H1 (cell line): ENCODE measurements around the gene EML4. TPM values are rescaled to one million over a fixed set of nuclear protein-coding genes. Genes with fewer than 3 reads are reported as not detected.

Experiments used
- CTCF ChIA-PET: fragments of 300-600 bp; sonication (Branson Sonifier 250); formaldehyde crosslinking; loops from one replicate; lab custom pipeline; 2021; ENCODE audit not compliant: partially characterized antibody; lab: Charles Lee
- POLR2A ChIA-PET: fragments of 300-600 bp; sonication (Branson Sonifier 250); formaldehyde crosslinking; loops from one replicate; lab custom pipeline; 2021; ENCODE audit warnings: inconsistent platforms; ENCODE audit not compliant: partially characterized antibody; lab: Charles Lee
- DNase-seq, 2 experiments: peaks; one replicate each; pipeline versions ENCODE4 v3.0.0 to v3.0.0-alpha.2; 2010 to 2022; ENCODE audit warnings: low spot score in 2 of 2, low read depth in 1 of 2, mixed read lengths in 1 of 2
- FAIRE-seq: peaks from 2 replicates; lab custom pipeline; 2011; peaks lifted over from hg19 to GRCh38; lab: Jason Lieb, UNC
- H2AFZ ChIP-seq: 2 replicates; pipeline ENCODE4 v1.8.1; 2012; ENCODE audit warnings: low read length, inconsistent platforms
- H2AK5ac ChIP-seq: 2 replicates; pipeline ENCODE4 v1.6.1; 2013; ENCODE audit warnings: low read depth, low read length
- H2BK120ac ChIP-seq: replicated peaks from 2 replicates; pipeline ENCODE3; 2013; ENCODE audit warnings: low read depth, low read length, inconsistent platforms
- H2BK12ac ChIP-seq: 2 replicates; pipeline ENCODE4 v1.6.1; 2013; ENCODE audit warnings: low read depth, low read length
- H2BK15ac ChIP-seq: 2 replicates; pipeline ENCODE4 v1.6.1; 2013; ENCODE audit warnings: low read length
- H2BK20ac ChIP-seq: 2 replicates; pipeline ENCODE4 v1.6.1; 2013; ENCODE audit warnings: low read length
- H2BK5ac ChIP-seq: 2 replicates; pipeline ENCODE4 v1.6.1; 2013; ENCODE audit warnings: low read depth, low read length
- H3K14ac ChIP-seq: 2 replicates; pipeline ENCODE4 v1.6.1; 2013; ENCODE audit warnings: inconsistent platforms; ENCODE audit not compliant: insufficient read length
- H3K18ac ChIP-seq: 2 replicates; pipeline ENCODE4 v1.6.1; 2013; ENCODE audit warnings: low read length; ENCODE audit errors: extremely low read depth
- H3K23ac ChIP-seq: 2 replicates; pipeline ENCODE4 v1.6.1; 2013; ENCODE audit warnings: inconsistent platforms; ENCODE audit not compliant: insufficient read length
- H3K23me2 ChIP-seq: 2 replicates; pipeline ENCODE4 v1.6.1; 2013; ENCODE audit warnings: low read depth, low read length
- H3K27ac ChIP-seq: 2 replicates; pipeline ENCODE4 v1.6.1; 2011; ENCODE audit warnings: low read depth, low read length, inconsistent platforms
- H3K27me3 ChIP-seq, 4 experiments: replicated peaks in 1 of 4; 1 replicate in 1 of 4; 2 replicates in 3 of 4; pipeline versions ENCODE4 v1.6.1 to v1.8.1; 2011 to 2013; ENCODE audit warnings: low read length in 3 of 4, mild to moderate bottlenecking in 3 of 4, inconsistent platforms in 2 of 4, mixed read lengths in 2 of 4, moderate library complexity in 1 of 4; ENCODE audit not compliant: control insufficient read depth in 3 of 4, insufficient read depth in 3 of 4; ENCODE audit errors: extremely low read depth in 1 of 4
- H3K36me3 ChIP-seq, 4 experiments: 2 replicates each; pipeline versions ENCODE4 v1.6.1 to v1.8.1; 2011 to 2013; ENCODE audit warnings: mild to moderate bottlenecking in 4 of 4, low read length in 3 of 4, moderate library complexity in 2 of 4, control low read depth in 1 of 4, inconsistent platforms in 1 of 4; ENCODE audit not compliant: insufficient read depth in 4 of 4, control insufficient read depth in 2 of 4
- H3K4ac ChIP-seq: replicated peaks from 2 replicates; pipeline ENCODE3; 2013; ENCODE audit warnings: low read length, low read depth, mixed read lengths, inconsistent platforms; ENCODE audit not compliant: insufficient read length
- H3K4me1 ChIP-seq, 4 experiments: replicated peaks in 1 of 4; 1 replicate in 1 of 4; 2 replicates in 3 of 4; pipeline versions ENCODE4 v1.6.1 to v1.8.1; 2011 to 2013; ENCODE audit warnings: low read length in 3 of 4, inconsistent platforms in 2 of 4, mixed read lengths in 1 of 4; ENCODE audit not compliant: insufficient read depth in 4 of 4, control insufficient read depth in 3 of 4
- H3K4me2 ChIP-seq, 2 experiments: 2 replicates each; pipeline versions ENCODE4 v1.6.1 to v1.8.1; 2011 to 2013; ENCODE audit warnings: low read depth in 2 of 2, low read length in 2 of 2, control low read depth in 1 of 2, inconsistent platforms in 1 of 2, mild to moderate bottlenecking in 1 of 2; ENCODE audit not compliant: insufficient read depth in 1 of 2
- H3K4me3 ChIP-seq, 4 experiments: fragments of 200-600, 300-600 bp in 1 of 4; sonication (generic), shearing (Covaris generic), sonication (Bioruptor Twin) in 1 of 4; 2 replicates each; pipeline versions ENCODE4 v1.5.1 to v1.8.1; 2011 to 2016; ENCODE audit warnings: low read length in 4 of 4, low read depth in 3 of 4, control low read depth in 2 of 4, inconsistent platforms in 2 of 4, mild to moderate bottlenecking in 2 of 4, mixed read lengths in 1 of 4, moderate library complexity in 1 of 4; ENCODE audit not compliant: insufficient read depth in 2 of 4; ENCODE audit errors: extremely low read depth in 1 of 4
- H3K56ac ChIP-seq: replicated peaks from 2 replicates; pipeline ENCODE3; 2013; ENCODE audit warnings: low read depth, mild to moderate bottlenecking, mixed read lengths, low read length, inconsistent platforms; ENCODE audit not compliant: insufficient read length
- H3K79me1 ChIP-seq: 2 replicates; pipeline ENCODE4 v1.6.1; 2013; ENCODE audit warnings: low read depth, low read length, control low read depth
- H3K79me2 ChIP-seq, 2 experiments: 2 replicates each; pipeline versions ENCODE4 v1.6.1 to v1.8.1; 2012 to 2013; ENCODE audit warnings: low read length in 2 of 2, mild to moderate bottlenecking in 2 of 2, inconsistent platforms in 1 of 2; ENCODE audit not compliant: insufficient read depth in 2 of 2, control insufficient read depth in 1 of 2
- H3K9ac ChIP-seq, 4 experiments: replicated peaks in 1 of 4; 1 replicate in 1 of 4; 2 replicates in 3 of 4; pipeline versions ENCODE4 v1.6.1 to v1.8.1; 2011 to 2013; ENCODE audit warnings: low read depth in 3 of 4, low read length in 3 of 4, control low read depth in 2 of 4, mild to moderate bottlenecking in 2 of 4, moderate library complexity in 2 of 4, inconsistent platforms in 1 of 4; ENCODE audit errors: extremely low read depth in 1 of 4
- H3K9me3 ChIP-seq, 2 experiments: 2 replicates each; pipeline versions ENCODE4 v1.6.1 to v1.8.1; 2012 to 2013; ENCODE audit warnings: mild to moderate bottlenecking in 2 of 2, moderate library complexity in 2 of 2, control low read depth in 1 of 2, inconsistent platforms in 1 of 2, low read depth in 1 of 2, low read length in 1 of 2, mixed read lengths in 1 of 2; ENCODE audit not compliant: insufficient read depth in 2 of 2
- H4K20me1 ChIP-seq, 2 experiments: replicated peaks in 1 of 2; 2 replicates each; pipeline versions ENCODE3 to v1.8.1; 2011 to 2013; ENCODE audit warnings: inconsistent platforms in 2 of 2, low read length in 2 of 2, mild to moderate bottlenecking in 1 of 2; ENCODE audit not compliant: insufficient read depth in 2 of 2, control insufficient read depth in 1 of 2
- H4K5ac ChIP-seq: 2 replicates; pipeline ENCODE4 v1.6.1; 2013; ENCODE audit warnings: low read length, low read depth, mixed read lengths, inconsistent platforms; ENCODE audit not compliant: insufficient read length
- H4K8ac ChIP-seq: 2 replicates; pipeline ENCODE4 v1.8.0; 2013; ENCODE audit warnings: mild to moderate bottlenecking, moderate library complexity, low read length, inconsistent platforms; ENCODE audit not compliant: insufficient read depth; ENCODE audit errors: extremely low read depth
- H4K91ac ChIP-seq: replicated peaks from 2 replicates; pipeline ENCODE3; 2013; ENCODE audit warnings: low read length, mixed read lengths, inconsistent platforms; ENCODE audit not compliant: insufficient read length
- ASH2L ChIP-seq: fragments of 200-600, 300-600 bp; sonication (generic); IDR thresholded peaks from one replicate; pipeline ENCODE4 v1.7.1; 2017; ENCODE audit warnings: low read length
- CHD2 ChIP-seq: IDR thresholded peaks from 2 replicates; pipeline ENCODE4 v1.6.1; 2012; ENCODE audit warnings: low read length, improper control_type of control experiment
- EP300 ChIP-seq, 2 experiments: IDR thresholded peaks; 1 replicate in 1 of 2; 2 replicates in 1 of 2; pipeline ENCODE4 v1.6.1; 2011 to 2012; ENCODE audit warnings: low read depth in 2 of 2, low read length in 2 of 2, mild to moderate bottlenecking in 2 of 2, borderline replicate concordance in 1 of 2, inconsistent platforms in 1 of 2, moderate library complexity in 1 of 2
- GTF2F1 ChIP-seq: IDR thresholded peaks from 2 replicates; pipeline ENCODE4 v1.6.1; 2012; ENCODE audit warnings: low read depth, low read length, improper control_type of control experiment, borderline replicate concordance
- KDM1A ChIP-seq: fragments of 200-600, 300-600 bp; sonication (generic); IDR thresholded peaks from 2 replicates; pipeline ENCODE4 v1.7.1; 2016; ENCODE audit warnings: mild to moderate bottlenecking, low read length, borderline replicate concordance
- NRF1 ChIP-seq: IDR thresholded peaks from 2 replicates; pipeline ENCODE4 v1.6.1; 2011; ENCODE audit warnings: mild to moderate bottlenecking, low read depth, low read length, improper control_type of control experiment
- POU5F1 ChIP-seq: IDR thresholded peaks from 2 replicates; pipeline ENCODE4 v1.6.1; 2011; ENCODE audit warnings: low read depth, mild to moderate bottlenecking, low read length, moderate library complexity
- RBBP5 ChIP-seq: IDR thresholded peaks from 2 replicates; pipeline ENCODE4 v1.7.1; 2012; ENCODE audit warnings: low read depth, mild to moderate bottlenecking, inconsistent platforms, low read length, moderate library complexity, borderline replicate concordance
- SUZ12 ChIP-seq: fragments of 200-600 bp; sonication (generic); IDR thresholded peaks from 2 replicates; pipeline ENCODE4 v1.6.1; 2012; ENCODE audit warnings: mild to moderate bottlenecking, inconsistent platforms, low read length, moderate library complexity, mixed read lengths
- TAF1 ChIP-seq: IDR thresholded peaks from 2 replicates; pipeline ENCODE4 v1.6.1; 2011; ENCODE audit warnings: mild to moderate bottlenecking, low read depth, low read length
- TBP ChIP-seq: IDR thresholded peaks from 2 replicates; pipeline ENCODE4 v1.6.1; 2011; ENCODE audit warnings: low read depth, low read length, improper control_type of control experiment
- YY1 ChIP-seq: IDR thresholded peaks from 2 replicates; pipeline ENCODE4 v1.6.1; 2011; ENCODE audit warnings: low read depth, mild to moderate bottlenecking, low read length
- WGBS, 2 experiments: shearing (Covaris generic) in 1 of 2; methylation state at CpG; one replicate each; pipeline versions ENCODE4 v1.1.6 to v1.1.7; 2013 to 2015; ENCODE audit warnings: low lambda C conversion rate in 2 of 2, mixed read lengths in 2 of 2, inconsistent platforms in 1 of 2, low coverage in 1 of 2, missing lambda C conversion rate in 1 of 2; ENCODE audit not compliant: insufficient replicate concordance in 2 of 2, insufficient coverage in 1 of 2, insufficient read length in 1 of 2; ENCODE audit errors: extremely low coverage in 1 of 2, missing lambda C conversion rate in 1 of 2; 5-methylcytosine and 5-hydroxymethylcytosine counted together
- polyA plus RNA-seq, 7 experiments: library from polyadenylated mRNA; depleted of rRNA in 3 of 7; stranded (reverse) in 5 of 7; unstranded in 2 of 7; fragments of >200 nt in 5 of 7; fragments of 200-250 nt in 2 of 7; gene quantifications; 1 replicate in 5 of 7; 2 replicates in 1 of 7; 4 replicates in 1 of 7; pipeline versions ENCODE4 v1.2.1 to v1.2.3, GENCODE V29; 2011 to 2013; ENCODE audit warnings: missing spikeins in 2 of 7, mixed read lengths in 2 of 7
- total RNA-seq: library from RNA; stranded (reverse); fragmentation: NEBNext Ultra II Directional; extraction: Animal tissue kit (Norgen Biotek cat#: 25700); gene quantifications from 2 replicates; pipeline ENCODE4 v1.2.1, GENCODE V29; 2021
- TF ChIP-seq, protein P1 (sequence below): IDR thresholded peaks from 2 replicates; pipeline ENCODE4 v1.6.1; 2012; ENCODE audit warnings: inconsistent platforms

The EML4 gene
- total and polyA plus RNA-seq, 2 of the 8 experiments (the other 6 are each of a cell fraction or from before 2014, with no cell fraction given) = 50.1 to 104 TPM

DNA sequence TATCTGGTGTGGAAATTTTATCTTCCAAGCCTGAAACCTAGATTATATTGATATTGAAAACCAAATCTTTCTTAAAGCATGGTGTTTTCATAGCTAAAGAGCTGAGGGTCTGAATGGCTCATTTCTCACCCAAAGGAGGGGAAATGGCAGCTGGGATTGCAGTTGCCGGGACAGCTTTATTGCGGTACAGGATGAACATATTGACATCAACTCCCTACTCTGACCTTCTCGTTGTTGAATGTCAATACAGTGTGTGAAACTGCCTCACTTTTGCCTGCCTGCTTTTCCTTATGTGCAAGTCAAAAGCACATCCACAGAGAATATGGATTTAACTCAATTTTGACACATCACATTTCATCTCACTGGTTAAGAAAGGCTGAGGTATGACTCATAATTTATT lies 195.5 kb downstream of the EML4 start:
- Histone ChIP-seq H3K4me2 (no peak overlapping the region), H3K18ac (no peak overlapping the region), H3K4ac (no peak overlapping the region), H4K5ac (no peak overlapping the region), H3K4me3 (no peak overlapping the region), H2BK120ac (no peak overlapping the region), H3K56ac (no peak overlapping the region), H3K4me1 (peaks cover 0 to 6% (median 2%) of the 10 kb centered on the region in 4 experiments; a peak in 3 of 7 replicates), H2AFZ (no peak overlapping the region), H2BK15ac (no peak overlapping the region), H3K79me1 (no peaks in the 10 kb centered on the region), H3K79me2 (peaks cover 10 to 13% of the 10 kb centered on the region in 2 experiments; a peak in 3 of 4 replicates), H4K8ac (no peak overlapping the region), H3K9me3 (no peaks in the 10 kb centered on the region), H3K36me3 (no peaks in the 10 kb centered on the region), H3K23me2 (peaks cover 6% of the 10 kb centered on the region; the same call in 1 of the 2 replicates), H3K27ac (no peak overlapping the region), H3K14ac (no peak overlapping the region), H3K23ac (no peak overlapping the region), H4K20me1 (peaks cover 0 to 5% of the 10 kb centered on the region in 2 experiments), H2BK12ac (no peak overlapping the region), H2AK5ac (no peak overlapping the region), H2BK5ac (no peak overlapping the region), H2BK20ac (no peak overlapping the region), H4K91ac (no peak overlapping the region)
- FAIRE-seq (no peak), DNase-seq (no peak)
- WGBS, 2 experiments = 91% methylated on average over 3 of the region's 3 CpGs; no CpG with 5 or more reads in 1 of the 2 experiments
- POLR2A ChIA-PET = no interaction called here
- CTCF ChIA-PET = interaction anchor here (1.7 kb wide), 1 partner anchor 8 kb away, joined by 7 read pairs; no protein-coding TSS in a partner anchor
- TF ChIP-seq NRF1 (no peak), EP300 (IDR thresholded peaks at IDR 0.05; ENCODE audit: borderline replicate concordance in 1 of 2, low read depth in 2 of 2, low read length in 2 of 2) (no peak), POU5F1 (no peak), TBP (no peak), TAF1 (no peak), ASH2L (no peak), RBBP5 (no peak), GTF2F1 (no peak), YY1 (no peak), KDM1A (no peak), SUZ12 (no peak), CHD2 (no peak)
- TF ChIP-seq, protein P1, sequence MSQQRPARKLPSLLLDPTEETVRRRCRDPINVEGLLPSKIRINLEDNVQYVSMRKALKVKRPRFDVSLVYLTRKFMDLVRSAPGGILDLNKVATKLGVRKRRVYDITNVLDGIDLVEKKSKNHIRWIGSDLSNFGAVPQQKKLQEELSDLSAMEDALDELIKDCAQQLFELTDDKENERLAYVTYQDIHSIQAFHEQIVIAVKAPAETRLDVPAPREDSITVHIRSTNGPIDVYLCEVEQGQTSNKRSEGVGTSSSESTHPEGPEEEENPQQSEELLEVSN = no peak
- TF ChIP-seq, all 59 proteins: peak for 0
- Histone ChIP-seq H3K27me3 (no peaks in the 10 kb centered on the region), H3K9ac (no peak overlapping the region)
